Eye (tissue), 1 donor: ENCODE data around the gene ZNF503.

ENCODE experiments used
- DNase-seq: peaks from one replicate; pipeline ENCODE4 v3.0.0-alpha.2; 2015

Gene ZNF503

GRCh38 chr10:75406462-75407223, 5.1 kb upstream of the ZNF503 start:
- peak; percentile 60 for DNase-seq

GRCh38 chr10:75405598-75406461, 4.3 kb upstream of the ZNF503 start:
- DNase-seq, result peak; percentile 73

- DNase-seq, result peak; percentile 82
Observed at GRCh38 chr10:75404815-75405597, 3.4 kb upstream of the ZNF503 start.

GRCh38 chr10:75403939-75404814, 2.6 kb upstream of the ZNF503 start:
- peak; percentile 66 for DNase-seq

- DNase-seq, result peak; percentile 85
Observed at GRCh38 chr10:75403144-75403938, 1.8 kb upstream of the ZNF503 start.

- DNase-seq, result no peak
Observed at GRCh38 chr10:75402486-75403143, 1.1 kb upstream of the ZNF503 start.

- peak; percentile 83 for DNase-seq
Observed at GRCh38 chr10:75400771-75401568, 594 bp downstream of the ZNF503 start.

GRCh38 chr10:75400163-75400770, 1.3 kb downstream of the ZNF503 start:
- DNase-seq, result peak; percentile 76

GRCh38 chr10:75399461-75400162, 2.0 kb downstream of the ZNF503 start:
- peak; percentile 90 for DNase-seq

- peak; percentile 74 for DNase-seq
Observed at GRCh38 chr10:75398692-75399460, 2.7 kb downstream of the ZNF503 start.

- DNase-seq, result peak; percentile 60
Observed at GRCh38 chr10:75398200-75398691, 3.3 kb downstream of the ZNF503 start.

- peak; percentile 68 for DNase-seq
Observed at GRCh38 chr10:75397496-75398199, 3.9 kb downstream of the ZNF503 start.

- DNase-seq, result peak; percentile 65
Observed at GRCh38 chr10:75396631-75397495, 4.7 kb downstream of the ZNF503 start.

GRCh38 chr10:75395932-75396630, 5.5 kb downstream of the ZNF503 start:
- peak; percentile 74 for DNase-seq
